GM21390 (cell line): ENCODE measurements around the gene PPP1R1A.

Experiments
- ATAC-seq: cut with Tn5 transposase; IDR thresholded peaks from one replicate; pipeline ENCODE4 v1.9.1; 2021; ENCODE audit not compliant: unreplicated experiment

Gene PPP1R1A

GRCh38 chr12:54538136-54538700 lies 50.2 kb downstream of the PPP1R1A start:
- ATAC-seq: no peak

- no peak for ATAC-seq
Measured at GRCh38 chr12:54535474-54535873, 53.0 kb downstream of the PPP1R1A start.

GRCh38 chr12:54529581-54529980 lies 58.9 kb downstream of the PPP1R1A start:
- ATAC-seq: no peak
